Stimulated activated CD4-positive, alpha-beta T cell treated with anti-CD3 and anti-CD28 coated beads, TNF-alpha, amount 100 ng/mL, for 24 hours (primary cell): Measurements from ENCODE around the gene RSPH6A.
A peak's percentile ranks its signal among the peaks of the same experiment; 100 is the strongest.

Source experiments
- DNase-seq, 3 experiments: peaks; one replicate each; pipeline ENCODE4 v3.0.0-alpha.2; 2020; ENCODE audit warnings: low read depth in 3 of 3

RSPH6A gene

GRCh38 chr19:45781214-45782161, 33.6 kb downstream of the RSPH6A start:
- DNase-seq: no peak

DNA sequence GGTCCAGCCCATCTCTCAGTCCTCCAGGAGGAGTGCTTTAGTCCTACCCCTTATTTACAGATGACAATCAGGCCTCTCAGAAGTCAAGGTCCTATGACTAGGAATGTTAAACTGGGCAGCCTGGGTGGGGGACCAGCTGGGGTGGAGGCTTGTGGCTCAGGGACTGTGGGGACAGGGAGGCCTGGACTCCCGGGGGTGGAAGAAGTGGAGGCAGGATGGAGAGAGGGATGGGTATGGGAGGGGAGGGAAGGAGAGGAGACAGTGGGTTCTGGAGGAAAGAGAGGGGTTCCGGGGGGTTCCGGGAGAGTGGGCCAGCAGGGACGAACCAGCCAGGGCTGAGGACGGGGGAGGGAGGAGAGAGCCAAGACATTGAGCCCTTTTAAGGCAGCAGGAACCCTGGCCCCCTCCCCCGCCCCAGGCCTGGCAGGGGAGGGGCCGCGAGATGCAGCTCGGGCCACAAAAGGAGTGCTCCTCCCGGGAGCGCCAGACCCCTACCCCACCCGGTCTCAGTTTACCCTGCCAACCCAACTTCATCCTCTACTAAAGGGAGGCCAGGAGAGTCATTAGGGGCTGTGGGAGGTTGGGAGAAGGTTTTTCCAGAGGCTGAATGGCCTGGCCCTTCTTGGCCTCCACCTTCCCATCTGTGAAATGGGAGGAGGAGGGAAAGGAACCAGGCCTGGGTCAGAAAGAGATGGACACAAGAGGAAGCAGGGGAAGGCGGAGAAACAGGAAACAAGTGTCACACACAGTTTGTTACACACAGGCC, 34.5 kb downstream of the RSPH6A start:
- DNase-seq: no peak

DNA sequence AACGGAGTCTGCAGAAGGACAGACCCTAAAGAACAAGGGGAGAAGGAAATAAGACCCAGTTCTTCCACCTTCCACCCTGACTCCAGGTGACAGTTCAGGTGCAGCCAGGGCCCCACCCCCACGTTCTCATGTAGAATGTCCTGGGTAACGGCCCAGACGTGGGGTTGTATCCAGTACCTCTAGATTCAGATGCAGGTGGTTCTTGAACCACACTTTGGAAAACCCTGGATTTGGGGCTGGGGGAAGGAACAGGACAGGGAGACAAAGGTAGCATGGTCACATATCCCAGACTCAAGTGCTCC, 35.0 kb downstream of the RSPH6A start:
- no peak for DNase-seq

- DNase-seq: peak; percentile 76 to 97 (median 81)
Measured at GRCh38 chr19:45779231-45780145, 35.6 kb downstream of the RSPH6A start.

DNA sequence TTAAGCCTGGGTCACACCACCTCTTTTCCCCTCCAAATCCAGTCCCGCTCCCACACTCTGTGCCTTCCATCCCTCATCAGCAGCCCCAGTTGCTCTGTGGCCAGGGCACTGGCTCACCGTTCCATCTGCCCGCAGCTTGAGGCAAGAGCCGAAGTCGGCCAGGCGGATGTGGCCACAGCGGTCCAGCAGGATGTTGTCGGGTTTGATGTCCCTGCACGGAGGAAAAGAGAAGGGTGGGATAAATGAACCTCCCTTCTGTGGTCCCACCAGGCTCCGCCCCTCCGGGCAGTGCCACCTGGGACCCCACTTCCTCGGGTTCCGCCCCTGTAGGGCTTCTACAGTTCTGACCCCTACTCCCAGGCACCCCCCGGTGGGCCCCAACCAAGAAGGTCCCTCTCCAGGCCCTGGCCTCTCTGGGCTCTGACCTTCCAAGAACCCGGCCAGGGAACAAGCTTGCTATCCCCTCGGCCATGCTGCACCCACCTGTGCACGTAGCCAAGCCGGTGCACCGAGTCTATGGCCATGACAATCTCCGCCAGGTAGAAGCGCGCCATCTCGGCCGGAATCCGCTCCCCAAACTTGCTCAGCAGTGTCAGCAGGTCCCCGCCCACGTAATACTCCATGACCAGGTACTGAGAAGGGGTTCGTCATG, 37.0 kb downstream of the RSPH6A start:
- no peak for DNase-seq

- no peak for DNase-seq
Measured at GRCh38 chr19:45777395-45777961, 37.6 kb downstream of the RSPH6A start.

DNA sequence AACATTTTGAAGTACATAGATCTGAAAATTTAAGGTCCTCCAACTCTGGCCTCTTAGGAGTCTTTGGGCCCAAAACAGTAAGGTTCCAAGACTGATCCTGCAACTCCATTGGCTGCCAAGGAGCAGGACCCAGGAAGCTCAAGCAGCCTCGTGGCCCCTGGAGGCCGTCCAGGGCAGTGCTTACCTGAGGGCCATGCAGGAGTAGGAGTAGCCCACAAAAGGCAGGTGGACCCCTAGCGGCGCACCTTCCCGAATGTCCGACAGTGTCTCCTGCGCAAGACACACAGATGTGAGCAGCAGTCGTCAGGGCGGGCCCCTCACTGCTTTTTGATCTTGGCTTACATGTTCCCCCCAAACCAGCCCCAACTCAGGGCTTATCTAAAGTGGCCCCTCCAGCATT, 40.3 kb downstream of the RSPH6A start:
- no peak for DNase-seq

- no peak for DNase-seq
Measured at GRCh38 chr19:45773384-45773783, 41.7 kb downstream of the RSPH6A start.

GRCh38 chr19:45772912-45773311, 42.2 kb downstream of the RSPH6A start:
- no peak for DNase-seq

DNA sequence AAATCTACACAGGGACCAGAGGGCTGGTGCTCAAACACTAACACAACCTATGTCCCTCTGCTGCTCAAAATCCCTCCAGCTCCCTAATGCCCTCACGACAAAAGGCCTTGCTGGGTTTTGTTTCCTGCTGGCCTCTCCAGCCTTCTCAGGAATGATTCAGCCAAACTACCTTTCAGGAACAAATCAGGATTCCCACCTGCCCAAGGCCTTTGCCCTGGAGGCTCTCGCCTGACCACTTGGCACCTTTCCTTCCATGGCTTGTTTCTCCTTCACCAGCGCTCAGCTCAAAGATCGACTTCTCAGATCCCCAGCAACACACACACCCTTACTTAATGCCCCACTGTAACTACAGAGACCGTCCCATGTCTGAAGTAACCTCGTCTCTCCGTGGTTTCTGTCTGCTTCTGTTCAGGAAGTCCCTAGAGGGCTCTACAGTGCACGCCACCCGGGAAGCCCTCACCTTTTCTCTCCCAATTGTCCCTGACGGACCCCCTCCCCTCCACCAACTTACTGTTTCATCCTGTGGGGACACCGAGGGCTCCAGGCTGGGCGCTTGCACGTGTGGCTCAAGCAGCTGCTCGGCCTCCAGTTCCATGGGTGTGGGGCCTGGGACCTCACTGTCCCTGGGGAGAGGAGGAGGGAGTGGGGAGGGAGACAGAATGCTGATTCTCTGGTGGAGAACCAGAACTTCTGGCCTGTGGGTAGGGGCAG, 42.8 kb downstream of the RSPH6A start:
- DNase-seq: no peak

DNA sequence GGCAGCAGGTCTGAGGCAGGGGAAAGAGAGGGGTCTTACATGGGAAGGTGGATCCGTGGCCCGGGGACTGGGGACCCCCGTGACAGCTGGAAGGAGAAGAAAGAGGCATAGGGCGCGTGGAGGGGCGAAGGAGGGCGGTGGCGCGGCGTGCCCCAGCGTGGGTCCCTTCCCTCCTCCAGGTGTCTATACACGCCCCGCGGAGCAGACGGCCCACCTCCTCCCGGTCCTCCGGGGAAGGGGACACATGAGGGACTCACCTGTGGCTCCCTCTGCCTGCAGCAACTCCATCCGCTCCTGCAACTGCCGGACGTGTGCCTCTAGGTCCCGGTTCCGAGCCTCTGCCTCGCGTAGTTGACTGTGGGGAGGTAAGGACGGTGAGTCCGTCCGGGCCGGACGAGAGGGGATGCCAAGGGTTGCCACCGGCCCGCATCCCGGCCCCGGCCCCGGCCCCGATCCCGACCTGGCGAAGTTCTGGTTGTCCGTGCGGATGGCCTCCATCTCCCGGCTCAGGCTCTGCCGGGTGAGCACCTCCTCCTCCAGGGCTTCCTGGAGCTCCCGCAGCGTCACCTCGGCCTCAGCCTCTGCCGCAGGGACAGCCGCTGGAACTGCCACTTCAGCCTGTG, 43.7 kb downstream of the RSPH6A start:
- DNase-seq: no peak

DNA sequence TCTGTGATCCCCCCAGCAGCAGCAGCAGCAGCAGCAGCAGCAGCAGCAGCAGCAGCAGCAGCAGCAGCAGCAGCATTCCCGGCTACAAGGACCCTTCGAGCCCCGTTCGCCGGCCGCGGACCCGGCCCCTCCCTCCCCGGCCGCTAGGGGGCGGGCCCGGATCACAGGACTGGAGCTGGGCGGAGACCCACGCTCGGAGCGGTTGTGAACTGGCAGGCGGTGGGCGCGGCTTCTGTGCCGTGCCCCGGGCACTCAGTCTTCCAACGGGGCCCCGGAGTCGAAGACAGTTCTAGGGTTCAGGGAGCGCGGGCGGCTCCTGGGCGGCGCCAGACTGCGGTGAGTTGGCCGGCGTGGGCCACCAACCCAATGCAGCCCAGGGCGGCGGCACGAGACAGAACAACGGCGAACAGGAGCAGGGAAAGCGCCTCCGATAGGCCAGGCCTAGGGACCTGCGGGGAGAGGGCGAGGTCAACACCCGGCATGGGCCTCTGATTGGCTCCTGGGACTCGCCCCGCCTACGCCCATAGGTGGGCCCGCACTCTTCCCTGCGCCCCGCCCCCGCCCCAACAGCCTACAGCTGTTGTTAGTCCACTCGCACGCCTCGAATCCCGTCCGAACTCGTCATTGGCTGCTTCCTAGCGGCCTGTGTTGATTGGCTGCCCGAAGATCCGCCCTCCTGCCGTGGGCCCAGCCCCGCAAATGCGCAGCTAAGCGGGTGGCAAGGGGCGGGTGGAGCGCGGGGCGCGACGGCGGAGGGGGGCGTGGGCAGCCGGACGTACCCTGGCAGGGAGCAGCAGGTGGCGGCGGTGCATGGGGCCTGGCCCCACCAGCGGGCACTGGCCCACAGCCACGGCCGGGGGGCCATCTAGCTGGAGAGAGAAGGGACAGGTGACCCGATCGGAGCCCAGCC, 44.7 kb downstream of the RSPH6A start:
- DNase-seq: peak; percentile 76 to 89 (median 78)

DNA sequence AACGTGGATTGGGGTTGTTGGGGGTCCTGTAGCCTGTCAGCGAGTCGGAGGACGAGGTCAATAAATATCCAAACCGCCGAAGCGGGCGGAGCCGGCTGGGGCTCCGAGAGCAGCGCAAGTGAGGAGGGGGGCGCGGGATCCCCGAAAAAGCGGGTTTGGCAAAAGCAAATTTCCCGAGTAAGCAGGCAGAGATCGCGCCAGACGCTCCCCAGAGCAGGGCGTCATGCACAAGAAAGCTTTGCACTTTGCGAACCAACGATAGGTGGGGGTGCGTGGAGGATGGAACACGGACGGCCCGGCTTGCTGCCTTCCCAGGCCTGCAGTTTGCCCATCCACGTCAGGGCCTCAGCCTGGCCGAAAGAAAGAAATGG, 45.3 kb downstream of the RSPH6A start:
- no peak for DNase-seq

GRCh38 chr19:45768984-45769782, 45.9 kb downstream of the RSPH6A start, which contains the start of gene SIX5:
SIX5 (minus strand) TSS chr19:45769252; CDS start chr19:45768844, 408 bp downstream.
- peak; percentile 86 to 96 (median 89) for DNase-seq

- DNase-seq: peak in 1 of 3 experiments; percentile 38
Measured at GRCh38 chr19:45768655-45768983, 46.5 kb downstream of the RSPH6A start.

- peak in 1 of 3 experiments; percentile 21 for DNase-seq
Measured at GRCh38 chr19:45767881-45768654, 47.0 kb downstream of the RSPH6A start.

DNA sequence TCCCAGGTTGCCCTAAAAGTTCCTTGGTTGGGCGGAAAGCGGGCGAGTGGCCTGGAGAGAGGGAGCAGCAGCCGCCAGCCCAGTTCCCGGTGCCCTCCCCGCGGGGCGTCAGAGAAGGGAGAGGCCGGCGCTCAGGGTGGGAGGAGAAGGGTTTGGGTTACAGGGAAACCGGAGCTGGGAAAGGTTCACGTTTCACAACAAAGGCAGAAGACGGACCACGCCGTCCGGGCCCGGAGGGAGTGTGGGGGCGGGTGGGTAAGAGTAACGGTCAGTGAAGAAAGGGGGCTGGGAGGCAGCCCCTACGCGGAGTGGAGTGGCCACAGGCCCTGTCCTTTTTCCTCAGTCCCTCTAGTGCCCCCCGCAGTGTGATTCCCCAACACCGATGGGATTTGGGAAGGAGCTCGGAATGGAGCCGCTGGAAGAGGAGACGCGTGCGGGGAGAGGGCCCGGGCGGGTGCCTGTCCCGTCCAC, 47.7 kb downstream of the RSPH6A start:
- DNase-seq: no peak
